Measurements from ENCODE around the gene HOXD12. TPM values are rescaled to one million over a fixed set of nuclear protein-coding genes. Genes with fewer than 3 reads are reported as not detected.

Gene HOXD12
- total and polyA plus RNA-seq, 12 donors = not detected

GRCh38 chr2:176123411-176124109, 24.0 kb downstream of the HOXD12 start:
- Histone ChIP-seq H3K36me3 (no peaks in the 10 kb centered on the region), H3K27ac (no peak overlapping the region), H3K27me3 (peaks cover 62 to 100% (median 99%) of the 10 kb centered on the region in 7 donors), H3K4me1 (peaks cover 0 to 33% (median 22%) of the 10 kb centered on the region in 9 donors), H3K4me3 (peak overlapping the region in 8 of 10 donors; percentile 8 to 49 (median 37)), H3K9me3 (no peaks in the 10 kb centered on the region)
- TF ChIP-seq CTCF (IDR thresholded peaks at IDR 0.05) = no peak
- intact Hi-C loops (cut with DNase I) = loop anchor here in 7 of 10 donors (2.0 to 10.0 kb wide), 4 partner anchors 55 to 1024 kb away; no protein-coding TSS in a partner anchor
- DNase-seq (no peak), ATAC-seq (no peak)
- 4 to 8% methylated on average over 40 of the region's 40 CpGs for WGBS, 2 donors

- Histone ChIP-seq H3K27ac (no peak overlapping the region), H3K27me3 (peaks cover 62 to 100% (median 99%) of the 10 kb centered on the region in 7 donors), H3K9me3 (no peaks in the 10 kb centered on the region), H3K36me3 (no peaks in the 10 kb centered on the region), H3K4me3 (no peak overlapping the region), H3K4me1 (peaks cover 0 to 38% (median 25%) of the 10 kb centered on the region in 9 donors)
- intact Hi-C loops (cut with DNase I) = loop anchor here in 6 of 10 donors (5.0 to 10.0 kb wide), 3 partner anchors 690 to 1023 kb away; no protein-coding TSS in a partner anchor
- WGBS, 2 donors = 9 to 16% methylated on average over 34 of the region's 34 CpGs
- no peak for ATAC-seq
- no peak for TF ChIP-seq CTCF (IDR thresholded peaks at IDR 0.05)
- DNase-seq = no peak
These were observed 24.7 kb downstream of the HOXD12 start for GRCh38 chr2:176124110-176124946.

DNA sequence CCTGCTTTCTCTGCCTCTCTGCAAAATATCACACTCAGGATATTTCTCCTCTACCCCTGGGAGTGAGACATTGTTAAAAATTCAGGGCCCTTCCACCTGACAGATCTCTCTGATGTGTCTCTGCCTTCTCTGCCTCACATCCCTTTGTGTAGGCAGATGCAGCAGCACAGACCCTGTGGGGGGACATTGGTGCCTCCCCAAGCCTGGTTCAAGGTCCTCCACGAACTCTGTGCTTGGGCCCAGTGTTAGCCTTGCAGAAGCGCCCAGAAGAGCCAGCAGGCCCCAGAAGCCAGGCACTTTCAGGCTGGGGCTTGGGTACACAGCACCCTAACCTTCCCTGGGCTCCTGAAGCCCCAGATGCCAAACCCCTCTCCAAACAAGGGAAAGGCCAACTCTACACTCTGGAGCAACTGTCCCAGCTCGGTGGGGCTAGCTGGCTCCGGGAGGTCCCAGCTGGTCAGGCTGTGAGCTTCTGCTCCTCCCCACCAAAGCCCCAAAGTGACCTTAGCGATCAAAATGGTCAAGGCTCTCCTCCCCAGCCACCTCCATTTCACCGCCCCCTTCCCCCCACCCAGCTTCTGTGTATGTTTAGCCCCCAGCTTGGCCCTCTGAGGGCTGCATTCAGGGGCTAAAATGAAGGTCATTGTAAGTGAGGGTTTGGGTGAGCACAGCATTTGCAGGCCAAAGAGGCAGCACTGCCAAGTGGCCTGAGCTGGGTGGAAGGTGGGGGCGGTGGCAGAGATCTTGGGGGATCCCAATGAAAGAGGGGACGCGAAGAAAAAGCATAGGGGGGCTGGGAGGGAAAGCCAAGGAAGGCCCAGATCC, 25.6 kb downstream of the HOXD12 start:
- TF ChIP-seq CTCF (IDR thresholded peaks at IDR 0.05) = no peak
- H3K27ac ChIP-seq = no peak overlapping the region
- no peak for DNase-seq
- peaks cover 65 to 99% (median 97%) of the 10 kb centered on the region in 7 donors for H3K27me3 ChIP-seq
- WGBS, 2 donors = 20 to 35% methylated on average over 9 of the region's 9 CpGs
- peaks cover 0 to 43% (median 29%) of the 10 kb centered on the region in 9 donors for H3K4me1 ChIP-seq
- H3K4me3 ChIP-seq = no peak overlapping the region
- ATAC-seq = no peak
- H3K36me3 ChIP-seq = no peaks in the 10 kb centered on the region
- no peaks in the 10 kb centered on the region for H3K9me3 ChIP-seq
- intact Hi-C loops (cut with DNase I) = loop anchor here (5.0 to 10.0 kb wide), 8 partner anchors 427 to 1022 kb away; no protein-coding TSS in a partner anchor

- H3K36me3 ChIP-seq = no peaks in the 10 kb centered on the region
- peaks cover 65 to 99% (median 97%) of the 10 kb centered on the region in 7 donors for H3K27me3 ChIP-seq
- H3K9me3 ChIP-seq = no peaks in the 10 kb centered on the region
- DNase-seq (no peak), ATAC-seq (no peak)
- H3K27ac ChIP-seq = no peak overlapping the region
- peaks cover 0 to 48% (median 29%) of the 10 kb centered on the region in 9 donors for H3K4me1 ChIP-seq
- WGBS, 2 donors = 24 to 34% methylated on average over 6 of the region's 6 CpGs
- intact Hi-C loops (cut with DNase I) = loop anchor here (2.0 to 10.0 kb wide), 10 partner anchors 427 to 1022 kb away; no protein-coding TSS in a partner anchor
- TF ChIP-seq CTCF (IDR thresholded peaks at IDR 0.05) = no peak
- no peak overlapping the region for H3K4me3 ChIP-seq
These were observed 26.1 kb downstream of the HOXD12 start for GRCh38 chr2:176125772-176126054.

All from heart right ventricle (tissue), 16 donors.